Ovary (tissue), 3 donors: ENCODE data around the gene GXYLT2.

ENCODE experiments used
- EP300 ChIP-seq: sonication (generic); formaldehyde crosslinking; IDR thresholded peaks from one replicate; pipeline ENCODE4 v1.6.1; 2017; ENCODE audit warnings: antibody characterized with exemption
- POLR2A ChIP-seq: fragments of 450-650 bp; IDR thresholded peaks from one replicate; pipeline ENCODE4 v1.6.1; 2017; ENCODE audit warnings: antibody characterized with exemption, mild to moderate bottlenecking, moderate library complexity
- TF ChIP-seq, protein P1 (sequence below), 3 donors: fragments of 450-650 bp in 2 of 3; fragments of 200-600 bp in 1 of 3; IDR thresholded peaks; one replicate each; pipeline versions ENCODE4 v1.5.1 to v1.8.0; 2016 to 2022; ENCODE audit warnings: antibody characterized with exemption in 3 of 3, mild to moderate bottlenecking in 1 of 3
- donor health status: DM: no; HTN: no; CAD: no.

DNA sequence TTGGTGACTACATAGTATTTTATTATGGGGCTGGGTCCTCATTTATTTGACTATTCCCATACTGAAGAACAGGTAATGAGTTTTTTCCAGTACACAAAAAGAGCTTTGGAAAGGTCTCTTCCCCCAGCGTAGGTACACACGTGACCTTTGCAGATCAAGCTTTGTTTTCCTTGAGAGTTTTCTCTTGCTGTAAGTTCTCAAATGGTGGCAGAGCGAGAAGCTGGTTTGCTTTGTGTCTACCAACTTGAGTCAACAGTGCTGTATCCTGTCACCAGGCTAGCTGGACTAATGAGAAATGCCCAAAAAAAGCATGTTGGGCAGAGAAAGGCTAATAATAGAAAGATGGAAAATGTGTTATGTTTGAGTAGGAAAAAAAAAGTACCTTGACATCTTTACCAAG lies 21.7 kb downstream of the GXYLT2 start:
- TF ChIP-seq, protein P1, sequence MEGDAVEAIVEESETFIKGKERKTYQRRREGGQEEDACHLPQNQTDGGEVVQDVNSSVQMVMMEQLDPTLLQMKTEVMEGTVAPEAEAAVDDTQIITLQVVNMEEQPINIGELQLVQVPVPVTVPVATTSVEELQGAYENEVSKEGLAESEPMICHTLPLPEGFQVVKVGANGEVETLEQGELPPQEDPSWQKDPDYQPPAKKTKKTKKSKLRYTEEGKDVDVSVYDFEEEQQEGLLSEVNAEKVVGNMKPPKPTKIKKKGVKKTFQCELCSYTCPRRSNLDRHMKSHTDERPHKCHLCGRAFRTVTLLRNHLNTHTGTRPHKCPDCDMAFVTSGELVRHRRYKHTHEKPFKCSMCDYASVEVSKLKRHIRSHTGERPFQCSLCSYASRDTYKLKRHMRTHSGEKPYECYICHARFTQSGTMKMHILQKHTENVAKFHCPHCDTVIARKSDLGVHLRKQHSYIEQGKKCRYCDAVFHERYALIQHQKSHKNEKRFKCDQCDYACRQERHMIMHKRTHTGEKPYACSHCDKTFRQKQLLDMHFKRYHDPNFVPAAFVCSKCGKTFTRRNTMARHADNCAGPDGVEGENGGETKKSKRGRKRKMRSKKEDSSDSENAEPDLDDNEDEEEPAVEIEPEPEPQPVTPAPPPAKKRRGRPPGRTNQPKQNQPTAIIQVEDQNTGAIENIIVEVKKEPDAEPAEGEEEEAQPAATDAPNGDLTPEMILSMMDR (IDR thresholded peaks at IDR 0.05): no peak
- TF ChIP-seq EP300 (no peak), POLR2A (no peak)
